HepG2 (cell line): ENCODE results near the gene PCNA. TPM values are rescaled to one million over a fixed set of nuclear protein-coding genes. Genes with fewer than 3 reads are reported as not detected.

Experiments used
- ATAD3A ChIP-seq: sonication (generic); formaldehyde crosslinking; IDR thresholded peaks from 2 replicates; pipeline ENCODE4 v1.4.0; 2020; ENCODE audit warnings: missing genetic modification reagents
- CENPX ChIP-seq: sonication (generic); formaldehyde crosslinking; IDR thresholded peaks from 2 replicates; pipeline ENCODE4 v1.9.0; 2021; ENCODE audit warnings: mild to moderate bottlenecking, missing genetic modification reagents, moderate library complexity
- HNF4A ChIP-seq: sonication (generic); formaldehyde crosslinking; IDR thresholded peaks from 2 replicates; pipeline ENCODE4 v1.4.0; 2020; ENCODE audit warnings: missing genetic modification reagents
- IKZF1 ChIP-seq: fragments of 450-650 bp; IDR thresholded peaks from 2 replicates; pipeline ENCODE4 v1.7.1; 2016
- JDP2 ChIP-seq: sonication (generic); formaldehyde crosslinking; IDR thresholded peaks from 2 replicates; pipeline ENCODE4 v1.8.1; 2022; ENCODE audit warnings: missing genetic modification reagents, borderline replicate concordance
- MBD4 ChIP-seq: IDR thresholded peaks from 2 replicates; pipeline ENCODE4 v1.6.1; 2012; ENCODE audit warnings: low read length, inconsistent platforms, borderline replicate concordance
- NFATC3 ChIP-seq: sonication (generic); formaldehyde crosslinking; IDR thresholded peaks from 2 replicates; pipeline ENCODE4 v1.5.1; 2020; ENCODE audit warnings: mild to moderate bottlenecking, missing genetic modification reagents
- POLR2A ChIP-seq, 2 experiments: IDR thresholded peaks; 2 replicates each; pipeline ENCODE4 v1.6.1; 2011; ENCODE audit warnings: low read depth in 2 of 2, low read length in 2 of 2, mild to moderate bottlenecking in 1 of 2, moderate library complexity in 1 of 2; ENCODE audit not compliant: insufficient read depth in 1 of 2
- TAF1 ChIP-seq: sonication (generic); formaldehyde crosslinking; IDR thresholded peaks from 2 replicates; pipeline ENCODE4 v1.4.0; 2020; ENCODE audit warnings: missing genetic modification reagents
- YEATS4 ChIP-seq: sonication (generic); formaldehyde crosslinking; IDR thresholded peaks from 2 replicates; pipeline ENCODE4 v1.4.0; 2020; ENCODE audit warnings: missing genetic modification reagents, borderline replicate concordance
- ZBTB42 ChIP-seq: sonication (generic); formaldehyde crosslinking; IDR thresholded peaks from 2 replicates; pipeline ENCODE4 v1.5.0; 2020; ENCODE audit warnings: mild to moderate bottlenecking, missing genetic modification reagents
- ZNF282 ChIP-seq: fragments of 450-650 bp; IDR thresholded peaks from 2 replicates; pipeline ENCODE4 v1.6.1; 2018; ENCODE audit not compliant: partially characterized antibody
- ZNF441 ChIP-seq: sonication (generic); formaldehyde crosslinking; IDR thresholded peaks from 2 replicates; pipeline ENCODE4 v1.7.0; 2021; ENCODE audit warnings: missing genetic modification reagents, borderline replicate concordance
- ZNF615 ChIP-seq: sonication (generic); formaldehyde crosslinking; IDR thresholded peaks from 2 replicates; pipeline ENCODE4 v1.5.0; 2020; ENCODE audit warnings: mild to moderate bottlenecking, missing genetic modification reagents, borderline replicate concordance
- ZNF737 ChIP-seq: sonication (generic); formaldehyde crosslinking; IDR thresholded peaks from 2 replicates; pipeline ENCODE4 v1.5.0; 2020; ENCODE audit warnings: missing genetic modification reagents, mild to moderate bottlenecking, borderline replicate concordance
- polyA plus RNA-seq, 8 experiments: library from polyadenylated mRNA; depleted of rRNA in 3 of 8; stranded (reverse) in 7 of 8; unstranded in 1 of 8; fragments of >200 nt; fragmentation: Illumina TruSeq in 4 of 8; extraction: Trizol in 4 of 8; gene quantifications; 2 replicates each; pipeline versions ENCODE4 v1.2.1 to v1.2.3, GENCODE V29; 2011 to 2016; ENCODE audit warnings: low read depth in 4 of 8, missing spikeins in 1 of 8, mixed read lengths in 1 of 8; ENCODE audit not compliant: insufficient read depth in 1 of 8
- total RNA-seq, 5 experiments: library from RNA; depleted of rRNA; stranded (reverse); fragments of >200 nt; fragmentation: Illumina TruSeq; extraction: Trizol; gene quantifications; 2 replicates each; pipeline ENCODE4 v1.2.3, GENCODE V29; 2016; ENCODE audit warnings: low read depth in 1 of 5
- TF ChIP-seq, protein P1 (sequence below): sonication (generic); formaldehyde crosslinking; IDR thresholded peaks from 2 replicates; pipeline ENCODE4 v1.5.0; 2020; ENCODE audit warnings: missing genetic modification reagents
- TF ChIP-seq, protein P2 (sequence below): sonication (generic); formaldehyde crosslinking; IDR thresholded peaks from 2 replicates; pipeline ENCODE4 v1.4.0; 2020; ENCODE audit warnings: low read depth, missing genetic modification reagents
- TF ChIP-seq, protein P3 (sequence below): sonication (generic); formaldehyde crosslinking; IDR thresholded peaks from 2 replicates; pipeline ENCODE4 v1.4.0; 2020; ENCODE audit warnings: missing genetic modification reagents
- TF ChIP-seq, protein P4 (sequence below): sonication (generic); formaldehyde crosslinking; IDR thresholded peaks from 2 replicates; pipeline ENCODE4 v1.4.0; 2020; ENCODE audit warnings: missing genetic modification reagents
- TF ChIP-seq, protein P5 (sequence below): sonication (generic); formaldehyde crosslinking; IDR thresholded peaks from 2 replicates; pipeline ENCODE4 v1.4.0; 2020; ENCODE audit warnings: missing genetic modification reagents

PCNA gene
- total and polyA plus RNA-seq, 2 of the 13 experiments (the other 11 are each of a cell fraction or from before 2014, with no cell fraction given): 229 to 655 TPM

DNA sequence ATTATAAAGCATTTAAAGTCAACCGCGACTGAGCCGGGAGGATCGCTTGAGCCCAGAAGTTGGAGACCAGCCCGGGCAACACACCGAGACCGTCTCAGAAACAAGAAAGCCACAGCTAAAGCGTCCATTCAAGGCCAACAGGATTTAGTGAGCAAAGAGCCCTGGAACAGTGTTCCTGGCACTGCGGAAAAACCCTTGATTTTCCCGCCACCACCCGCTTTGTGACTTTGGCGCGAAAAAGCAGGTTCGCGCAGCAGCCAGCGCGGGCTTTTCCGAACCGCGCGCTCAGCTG lies 669 bp downstream of the PCNA start (continued):
- TF ChIP-seq HNF4A (CRISPR knock-in tag): 0 out of 2 replicates have a peak, but pooled peaks have one; percentile 10
- TF ChIP-seq TAF1 (CRISPR knock-in tag): no peak
- TF ChIP-seq ZNF615 (CRISPR knock-in tag): no peak; the same call in none of the 2 replicates
- TF ChIP-seq CENPX (CRISPR knock-in tag): no peak
- TF ChIP-seq NFATC3 (CRISPR knock-in tag): peak; percentile 99
- TF ChIP-seq ZBTB42 (CRISPR knock-in tag): no peak
- TF ChIP-seq, protein P1, sequence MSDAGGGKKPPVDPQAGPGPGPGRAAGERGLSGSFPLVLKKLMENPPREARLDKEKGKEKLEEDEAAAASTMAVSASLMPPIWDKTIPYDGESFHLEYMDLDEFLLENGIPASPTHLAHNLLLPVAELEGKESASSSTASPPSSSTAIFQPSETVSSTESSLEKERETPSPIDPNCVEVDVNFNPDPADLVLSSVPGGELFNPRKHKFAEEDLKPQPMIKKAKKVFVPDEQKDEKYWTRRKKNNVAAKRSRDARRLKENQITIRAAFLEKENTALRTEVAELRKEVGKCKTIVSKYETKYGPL (CRISPR knock-in tag): peak; percentile 91; the same call in 1 of the 2 replicates
- TF ChIP-seq, protein P2, sequence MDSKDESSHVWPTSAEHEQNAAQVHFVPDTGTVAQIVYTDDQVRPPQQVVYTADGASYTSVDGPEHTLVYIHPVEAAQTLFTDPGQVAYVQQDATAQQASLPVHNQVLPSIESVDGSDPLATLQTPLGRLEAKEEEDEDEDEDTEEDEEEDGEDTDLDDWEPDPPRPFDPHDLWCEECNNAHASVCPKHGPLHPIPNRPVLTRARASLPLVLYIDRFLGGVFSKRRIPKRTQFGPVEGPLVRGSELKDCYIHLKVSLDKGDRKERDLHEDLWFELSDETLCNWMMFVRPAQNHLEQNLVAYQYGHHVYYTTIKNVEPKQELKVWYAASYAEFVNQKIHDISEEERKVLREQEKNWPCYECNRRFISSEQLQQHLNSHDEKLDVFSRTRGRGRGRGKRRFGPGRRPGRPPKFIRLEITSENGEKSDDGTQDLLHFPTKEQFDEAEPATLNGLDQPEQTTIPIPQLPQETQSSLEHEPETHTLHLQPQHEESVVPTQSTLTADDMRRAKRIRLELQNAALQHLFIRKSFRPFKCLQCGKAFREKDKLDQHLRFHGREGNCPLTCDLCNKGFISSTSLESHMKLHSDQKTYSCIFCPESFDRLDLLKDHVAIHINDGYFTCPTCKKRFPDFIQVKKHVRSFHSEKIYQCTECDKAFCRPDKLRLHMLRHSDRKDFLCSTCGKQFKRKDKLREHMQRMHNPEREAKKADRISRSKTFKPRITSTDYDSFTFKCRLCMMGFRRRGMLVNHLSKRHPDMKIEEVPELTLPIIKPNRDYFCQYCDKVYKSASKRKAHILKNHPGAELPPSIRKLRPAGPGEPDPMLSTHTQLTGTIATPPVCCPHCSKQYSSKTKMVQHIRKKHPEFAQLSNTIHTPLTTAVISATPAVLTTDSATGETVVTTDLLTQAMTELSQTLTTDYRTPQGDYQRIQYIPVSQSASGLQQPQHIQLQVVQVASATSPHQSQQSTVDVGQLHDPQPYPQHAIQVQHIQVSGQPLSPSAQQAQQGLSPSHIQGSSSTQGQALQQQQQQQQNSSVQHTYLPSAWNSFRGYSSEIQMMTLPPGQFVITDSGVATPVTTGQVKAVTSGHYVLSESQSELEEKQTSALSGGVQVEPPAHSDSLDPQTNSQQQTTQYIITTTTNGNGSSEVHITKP (CRISPR knock-in tag): no peak
- peak; percentile 98; the same call in 1 of the 2 replicates for TF ChIP-seq JDP2 (CRISPR knock-in tag)
- TF ChIP-seq, protein P3, sequence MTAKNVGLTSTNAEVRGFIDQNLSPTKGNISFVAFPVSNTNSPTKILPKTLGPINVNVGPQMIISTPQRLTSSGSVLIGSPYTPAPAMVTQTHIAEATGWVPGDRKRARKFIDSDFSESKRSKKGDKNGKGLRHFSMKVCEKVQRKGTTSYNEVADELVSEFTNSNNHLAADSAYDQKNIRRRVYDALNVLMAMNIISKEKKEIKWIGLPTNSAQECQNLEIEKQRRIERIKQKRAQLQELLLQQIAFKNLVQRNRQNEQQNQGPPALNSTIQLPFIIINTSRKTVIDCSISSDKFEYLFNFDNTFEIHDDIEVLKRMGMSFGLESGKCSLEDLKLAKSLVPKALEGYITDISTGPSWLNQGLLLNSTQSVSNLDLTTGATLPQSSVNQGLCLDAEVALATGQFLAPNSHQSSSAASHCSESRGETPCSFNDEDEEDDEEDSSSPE (CRISPR knock-in tag): peak; percentile 100
- TF ChIP-seq ZNF737 (CRISPR knock-in tag): no peak
- TF ChIP-seq, protein P4, sequence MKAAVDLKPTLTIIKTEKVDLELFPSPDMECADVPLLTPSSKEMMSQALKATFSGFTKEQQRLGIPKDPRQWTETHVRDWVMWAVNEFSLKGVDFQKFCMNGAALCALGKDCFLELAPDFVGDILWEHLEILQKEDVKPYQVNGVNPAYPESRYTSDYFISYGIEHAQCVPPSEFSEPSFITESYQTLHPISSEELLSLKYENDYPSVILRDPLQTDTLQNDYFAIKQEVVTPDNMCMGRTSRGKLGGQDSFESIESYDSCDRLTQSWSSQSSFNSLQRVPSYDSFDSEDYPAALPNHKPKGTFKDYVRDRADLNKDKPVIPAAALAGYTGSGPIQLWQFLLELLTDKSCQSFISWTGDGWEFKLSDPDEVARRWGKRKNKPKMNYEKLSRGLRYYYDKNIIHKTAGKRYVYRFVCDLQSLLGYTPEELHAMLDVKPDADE (CRISPR knock-in tag): peak; percentile 96; the same call in 1 of the 2 replicates
- TF ChIP-seq IKZF1: no peak
- no peak for TF ChIP-seq ZNF441 (CRISPR knock-in tag)
- no peak for TF ChIP-seq POLR2A (IDR thresholded peaks at IDR 0.05; ENCODE audit: insufficient read depth in 1 of 2, low read depth in 2 of 2, low read length in 2 of 2)
- TF ChIP-seq MBD4: no peak
- TF ChIP-seq, protein P5, sequence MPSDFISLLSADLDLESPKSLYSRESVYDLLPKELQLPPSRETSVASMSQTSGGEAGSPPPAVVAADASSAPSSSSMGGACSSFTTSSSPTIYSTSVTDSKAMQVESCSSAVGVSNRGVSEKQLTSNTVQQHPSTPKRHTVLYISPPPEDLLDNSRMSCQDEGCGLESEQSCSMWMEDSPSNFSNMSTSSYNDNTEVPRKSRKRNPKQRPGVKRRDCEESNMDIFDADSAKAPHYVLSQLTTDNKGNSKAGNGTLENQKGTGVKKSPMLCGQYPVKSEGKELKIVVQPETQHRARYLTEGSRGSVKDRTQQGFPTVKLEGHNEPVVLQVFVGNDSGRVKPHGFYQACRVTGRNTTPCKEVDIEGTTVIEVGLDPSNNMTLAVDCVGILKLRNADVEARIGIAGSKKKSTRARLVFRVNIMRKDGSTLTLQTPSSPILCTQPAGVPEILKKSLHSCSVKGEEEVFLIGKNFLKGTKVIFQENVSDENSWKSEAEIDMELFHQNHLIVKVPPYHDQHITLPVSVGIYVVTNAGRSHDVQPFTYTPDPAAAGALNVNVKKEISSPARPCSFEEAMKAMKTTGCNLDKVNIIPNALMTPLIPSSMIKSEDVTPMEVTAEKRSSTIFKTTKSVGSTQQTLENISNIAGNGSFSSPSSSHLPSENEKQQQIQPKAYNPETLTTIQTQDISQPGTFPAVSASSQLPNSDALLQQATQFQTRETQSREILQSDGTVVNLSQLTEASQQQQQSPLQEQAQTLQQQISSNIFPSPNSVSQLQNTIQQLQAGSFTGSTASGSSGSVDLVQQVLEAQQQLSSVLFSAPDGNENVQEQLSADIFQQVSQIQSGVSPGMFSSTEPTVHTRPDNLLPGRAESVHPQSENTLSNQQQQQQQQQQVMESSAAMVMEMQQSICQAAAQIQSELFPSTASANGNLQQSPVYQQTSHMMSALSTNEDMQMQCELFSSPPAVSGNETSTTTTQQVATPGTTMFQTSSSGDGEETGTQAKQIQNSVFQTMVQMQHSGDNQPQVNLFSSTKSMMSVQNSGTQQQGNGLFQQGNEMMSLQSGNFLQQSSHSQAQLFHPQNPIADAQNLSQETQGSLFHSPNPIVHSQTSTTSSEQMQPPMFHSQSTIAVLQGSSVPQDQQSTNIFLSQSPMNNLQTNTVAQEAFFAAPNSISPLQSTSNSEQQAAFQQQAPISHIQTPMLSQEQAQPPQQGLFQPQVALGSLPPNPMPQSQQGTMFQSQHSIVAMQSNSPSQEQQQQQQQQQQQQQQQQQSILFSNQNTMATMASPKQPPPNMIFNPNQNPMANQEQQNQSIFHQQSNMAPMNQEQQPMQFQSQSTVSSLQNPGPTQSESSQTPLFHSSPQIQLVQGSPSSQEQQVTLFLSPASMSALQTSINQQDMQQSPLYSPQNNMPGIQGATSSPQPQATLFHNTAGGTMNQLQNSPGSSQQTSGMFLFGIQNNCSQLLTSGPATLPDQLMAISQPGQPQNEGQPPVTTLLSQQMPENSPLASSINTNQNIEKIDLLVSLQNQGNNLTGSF (CRISPR knock-in tag): peak; percentile 100
- TF ChIP-seq ZNF282: no peak
- TF ChIP-seq ATAD3A (CRISPR knock-in tag): no peak
- TF ChIP-seq YEATS4 (CRISPR knock-in tag): no peak; the same call in 1 of the 2 replicates
